ENCODE measurements around the gene CTNNA1.
"Not testable (repeated sequence)": the region's sequence is repeated elsewhere in the genome, so short reads cannot be mapped to it uniquely, and the experiment has no call there.

Gene CTNNA1

GRCh38 chr5:138715931-138716432 lies 37.2 kb upstream of the CTNNA1 start:
- H3K9me3 Mint-ChIP-seq; H3K4me3 Mint-ChIP-seq; H3K27ac Mint-ChIP-seq; DNase-seq; H3K36me3 Mint-ChIP-seq (ENCODE audit: low read depth); H3K4me1 Mint-ChIP-seq (ENCODE audit: low read depth): not testable (repeated sequence)
- H3K27me3 Mint-ChIP-seq = peaks cover 54% of the 10 kb centered on the region

- peaks cover 3% of the 10 kb centered on the region for H3K4me1 Mint-ChIP-seq (ENCODE audit: low read depth)
- H3K36me3 Mint-ChIP-seq (ENCODE audit: low read depth) = no peaks in the 10 kb centered on the region
- H3K9me3 Mint-ChIP-seq = no peaks in the 10 kb centered on the region
- no peak overlapping the region for H3K4me3 Mint-ChIP-seq
- DNase-seq = no peak
- H3K27me3 Mint-ChIP-seq = peaks cover 54% of the 10 kb centered on the region
- no peak overlapping the region for H3K27ac Mint-ChIP-seq
Measured at GRCh38 chr5:138716456-138716924, 36.7 kb upstream of the CTNNA1 start.

GRCh38 chr5:138717399-138717798 lies 35.8 kb upstream of the CTNNA1 start:
- Mint-ChIP-seq H3K27me3 (peaks cover 55% of the 10 kb centered on the region), H3K36me3 (ENCODE audit: low read depth) (no peaks in the 10 kb centered on the region), H3K4me1 (ENCODE audit: low read depth) (peaks cover 3% of the 10 kb centered on the region), H3K27ac (no peak overlapping the region), H3K9me3 (no peaks in the 10 kb centered on the region), H3K4me3 (no peak overlapping the region)
- no peak for DNase-seq

GRCh38 chr5:138719811-138720210 lies 33.4 kb upstream of the CTNNA1 start:
- no peaks in the 10 kb centered on the region for H3K36me3 Mint-ChIP-seq (ENCODE audit: low read depth)
- H3K4me1 Mint-ChIP-seq (ENCODE audit: low read depth) = no peaks in the 10 kb centered on the region
- no peak overlapping the region for H3K27ac Mint-ChIP-seq
- no peak overlapping the region for H3K4me3 Mint-ChIP-seq
- peaks cover 56% of the 10 kb centered on the region for H3K27me3 Mint-ChIP-seq
- no peaks in the 10 kb centered on the region for H3K9me3 Mint-ChIP-seq
- no peak for DNase-seq

GRCh38 chr5:138720840-138721239 lies 32.4 kb upstream of the CTNNA1 start:
- no peak for DNase-seq
- Mint-ChIP-seq H3K27me3 (peaks cover 56% of the 10 kb centered on the region), H3K9me3 (no peaks in the 10 kb centered on the region), H3K4me1 (ENCODE audit: low read depth) (peaks cover 5% of the 10 kb centered on the region), H3K4me3 (no peak overlapping the region), H3K36me3 (ENCODE audit: low read depth) (no peaks in the 10 kb centered on the region), H3K27ac (no peak overlapping the region)

GRCh38 chr5:138721979-138722378 lies 31.2 kb upstream of the CTNNA1 start:
- Mint-ChIP-seq H3K27ac (no peak overlapping the region), H3K4me1 (ENCODE audit: low read depth) (peaks cover 16% of the 10 kb centered on the region), H3K36me3 (ENCODE audit: low read depth) (no peaks in the 10 kb centered on the region), H3K4me3 (no peak overlapping the region), H3K27me3 (peaks cover 48% of the 10 kb centered on the region), H3K9me3 (no peaks in the 10 kb centered on the region)
- DNase-seq = no peak

GRCh38 chr5:138722544-138723177 lies 30.6 kb upstream of the CTNNA1 start:
- H3K4me1 Mint-ChIP-seq (ENCODE audit: low read depth) = peaks cover 23% of the 10 kb centered on the region
- H3K9me3 Mint-ChIP-seq = no peaks in the 10 kb centered on the region
- peaks cover 49% of the 10 kb centered on the region for H3K27me3 Mint-ChIP-seq
- H3K4me3 Mint-ChIP-seq = no peak overlapping the region
- no peak overlapping the region for H3K27ac Mint-ChIP-seq
- DNase-seq = no peak
- H3K36me3 Mint-ChIP-seq (ENCODE audit: low read depth) = no peaks in the 10 kb centered on the region

- H3K36me3 Mint-ChIP-seq (ENCODE audit: low read depth) = no peaks in the 10 kb centered on the region
- H3K9me3 Mint-ChIP-seq = no peaks in the 10 kb centered on the region
- no peak for DNase-seq
- peaks cover 25% of the 10 kb centered on the region for H3K4me1 Mint-ChIP-seq (ENCODE audit: low read depth)
- H3K27me3 Mint-ChIP-seq = peaks cover 51% of the 10 kb centered on the region
- H3K4me3 Mint-ChIP-seq = no peak overlapping the region
- H3K27ac Mint-ChIP-seq = no peak overlapping the region
Measured at GRCh38 chr5:138724470-138725146, 28.6 kb upstream of the CTNNA1 start.

GRCh38 chr5:138725153-138725817 lies 27.9 kb upstream of the CTNNA1 start:
- DNase-seq = no peak
- H3K27ac Mint-ChIP-seq = no peak overlapping the region
- peaks cover 55% of the 10 kb centered on the region for H3K27me3 Mint-ChIP-seq
- peaks cover 25% of the 10 kb centered on the region for H3K4me1 Mint-ChIP-seq (ENCODE audit: low read depth)
- no peak overlapping the region for H3K4me3 Mint-ChIP-seq
- H3K36me3 Mint-ChIP-seq (ENCODE audit: low read depth) = no peaks in the 10 kb centered on the region
- H3K9me3 Mint-ChIP-seq = no peaks in the 10 kb centered on the region

- H3K4me1 Mint-ChIP-seq (ENCODE audit: low read depth) = peaks cover 25% of the 10 kb centered on the region
- peaks cover 57% of the 10 kb centered on the region for H3K27me3 Mint-ChIP-seq
- H3K9me3 Mint-ChIP-seq = no peaks in the 10 kb centered on the region
- no peak overlapping the region for H3K4me3 Mint-ChIP-seq
- no peaks in the 10 kb centered on the region for H3K36me3 Mint-ChIP-seq (ENCODE audit: low read depth)
- DNase-seq = no peak
- H3K27ac Mint-ChIP-seq = no peak overlapping the region
Measured at GRCh38 chr5:138725818-138726416, 27.3 kb upstream of the CTNNA1 start.

GRCh38 chr5:138726848-138727247 lies 26.4 kb upstream of the CTNNA1 start:
- peaks cover 47% of the 10 kb centered on the region for H3K27me3 Mint-ChIP-seq
- H3K36me3 Mint-ChIP-seq (ENCODE audit: low read depth) = no peaks in the 10 kb centered on the region
- H3K4me3 Mint-ChIP-seq = no peak overlapping the region
- no peaks in the 10 kb centered on the region for H3K9me3 Mint-ChIP-seq
- H3K4me1 Mint-ChIP-seq (ENCODE audit: low read depth) = peaks cover 25% of the 10 kb centered on the region
- DNase-seq = no peak
- no peak overlapping the region for H3K27ac Mint-ChIP-seq

GRCh38 chr5:138730496-138730895 lies 22.7 kb upstream of the CTNNA1 start:
- H3K36me3 Mint-ChIP-seq (ENCODE audit: low read depth); H3K9me3 Mint-ChIP-seq; H3K4me3 Mint-ChIP-seq; H3K27ac Mint-ChIP-seq; DNase-seq: not testable (repeated sequence)
- peaks cover 36% of the 10 kb centered on the region for H3K27me3 Mint-ChIP-seq
- H3K4me1 Mint-ChIP-seq (ENCODE audit: low read depth) = peaks cover 24% of the 10 kb centered on the region

- Mint-ChIP-seq H3K4me3 (no peak overlapping the region), H3K36me3 (ENCODE audit: low read depth) (no peaks in the 10 kb centered on the region)
Measured at GRCh38 chr5:138732466-138732865, 20.8 kb upstream of the CTNNA1 start.

GRCh38 chr5:138732933-138733332 lies 20.3 kb upstream of the CTNNA1 start:
- H3K27ac Mint-ChIP-seq = no peak overlapping the region
- no peak overlapping the region for H3K4me3 Mint-ChIP-seq
- no peaks in the 10 kb centered on the region for H3K36me3 Mint-ChIP-seq (ENCODE audit: low read depth)
- peaks cover 36% of the 10 kb centered on the region for H3K27me3 Mint-ChIP-seq
- H3K9me3 Mint-ChIP-seq = no peaks in the 10 kb centered on the region
- DNase-seq = no peak
- peaks cover 6% of the 10 kb centered on the region for H3K4me1 Mint-ChIP-seq (ENCODE audit: low read depth)

More at GRCh38 chr5:138732466-138732865, 20.8 kb upstream of the CTNNA1 start:
- Mint-ChIP-seq H3K4me1 (ENCODE audit: low read depth) (peaks cover 5% of the 10 kb centered on the region), H3K27ac (no peak overlapping the region), H3K9me3 (no peaks in the 10 kb centered on the region), H3K27me3 (peaks cover 38% of the 10 kb centered on the region)
- no peak for DNase-seq
